ENCODE data around the gene DLG5.

DLG5 gene

DNA sequence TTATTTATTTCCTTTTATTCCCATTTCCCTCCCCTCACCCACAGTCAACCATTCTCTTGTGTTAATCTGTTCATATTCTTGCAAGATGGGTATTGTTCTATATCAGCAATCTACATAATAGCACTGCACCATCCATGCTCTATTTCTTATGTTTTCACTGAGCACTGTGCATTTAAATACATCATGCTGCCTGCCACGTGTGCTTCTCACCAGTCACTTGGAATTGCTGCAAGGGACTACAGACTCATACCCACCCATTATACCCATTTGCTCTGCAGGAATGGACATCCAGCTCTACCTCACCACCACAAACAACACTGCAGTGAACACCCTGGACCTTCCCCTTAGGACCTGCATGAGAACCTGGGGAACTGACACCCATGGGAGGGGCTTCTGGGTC, 20.8 kb downstream of the DLG5 start:
- Histone ChIP-seq H3K4me1 (ENCODE audit: control insufficient read depth, insufficient read depth, low read length, poor library complexity, severe bottlenecking) (no peaks in the 10 kb centered on the region), H3K27ac (ENCODE audit: insufficient read depth, low read length, poor library complexity, severe bottlenecking) (no peak overlapping the region), H3K36me3 (ENCODE audit: control insufficient read depth, insufficient read depth, low read length) (no peaks in the 10 kb centered on the region)

GRCh38 chr10:77905086-77905748, 21.3 kb downstream of the DLG5 start:
- no peak for DNase-seq
- no peaks in the 10 kb centered on the region for H3K9me3 ChIP-seq (ENCODE audit: control insufficient read depth, low read length)
- H3K4me1 ChIP-seq (ENCODE audit: control insufficient read depth, insufficient read depth, low read length, poor library complexity, severe bottlenecking) = no peaks in the 10 kb centered on the region
- H3K4me3 ChIP-seq (ENCODE audit: insufficient read depth, low read depth, low read length, poor library complexity, severe bottlenecking) = no peak overlapping the region
- H3K27me3 ChIP-seq (replicated peaks; ENCODE audit: control insufficient read depth, insufficient read depth, low read length, poor library complexity, severe bottlenecking) = no peaks in the 10 kb centered on the region
- no peaks in the 10 kb centered on the region for H3K36me3 ChIP-seq (ENCODE audit: control insufficient read depth, insufficient read depth, low read length)
- no peak overlapping the region for H3K27ac ChIP-seq (ENCODE audit: insufficient read depth, low read length, poor library complexity, severe bottlenecking)

More for the DNA sequence above, 20.8 kb downstream of the DLG5 start:
- H3K4me3 ChIP-seq (ENCODE audit: insufficient read depth, low read depth, low read length, poor library complexity, severe bottlenecking) = no peak overlapping the region
- no peaks in the 10 kb centered on the region for H3K27me3 ChIP-seq (replicated peaks; ENCODE audit: control insufficient read depth, insufficient read depth, low read length, poor library complexity, severe bottlenecking)
- H3K9me3 ChIP-seq (ENCODE audit: control insufficient read depth, low read length) = no peaks in the 10 kb centered on the region
- DNase-seq = no peak

DNA sequence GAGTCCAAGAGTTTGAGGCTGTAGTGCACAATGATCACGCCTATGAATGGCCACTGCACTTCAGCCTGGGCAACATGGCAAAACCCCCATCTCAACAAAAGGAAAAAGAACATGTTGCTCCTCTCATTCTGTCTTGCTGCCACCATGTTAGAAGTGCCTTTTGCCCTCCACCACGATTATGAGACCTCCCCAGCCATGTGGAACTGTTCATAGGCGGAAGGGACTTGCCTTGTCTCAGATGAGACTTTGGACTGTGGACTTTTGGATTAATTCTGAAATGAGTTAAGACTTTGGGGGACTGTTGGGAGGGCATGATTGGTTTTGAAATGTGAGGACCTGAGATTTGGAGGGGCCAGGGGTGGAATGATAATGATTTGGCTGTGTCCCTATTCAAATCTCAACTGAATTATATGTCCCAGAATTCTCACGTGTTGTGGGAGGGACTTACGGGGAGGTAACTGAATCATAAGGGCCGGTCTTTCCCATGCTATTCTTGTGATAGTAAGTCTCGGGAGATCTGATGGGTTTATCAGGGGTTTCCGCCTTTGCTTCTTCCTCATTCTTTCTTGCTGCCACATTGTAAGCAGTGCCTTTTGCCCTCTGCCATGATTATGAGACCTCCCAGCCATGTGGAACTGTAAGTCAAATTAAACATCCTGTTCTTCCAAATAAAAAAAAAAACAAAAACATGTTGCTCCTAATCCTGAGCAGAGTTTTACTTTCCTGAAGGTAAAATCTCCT, 22.3 kb downstream of the DLG5 start:
- Histone ChIP-seq H3K4me1 (ENCODE audit: control insufficient read depth, insufficient read depth, low read length, poor library complexity, severe bottlenecking) (no peaks in the 10 kb centered on the region), H3K9me3 (ENCODE audit: control insufficient read depth, low read length) (no peaks in the 10 kb centered on the region), H3K27ac (ENCODE audit: insufficient read depth, low read length, poor library complexity, severe bottlenecking) (no peak overlapping the region), H3K27me3 (replicated peaks; ENCODE audit: control insufficient read depth, insufficient read depth, low read length, poor library complexity, severe bottlenecking) (no peaks in the 10 kb centered on the region), H3K36me3 (ENCODE audit: control insufficient read depth, insufficient read depth, low read length) (no peaks in the 10 kb centered on the region), H3K4me3 (ENCODE audit: insufficient read depth, low read depth, low read length, poor library complexity, severe bottlenecking) (no peak overlapping the region)
- no peak for DNase-seq

DNA sequence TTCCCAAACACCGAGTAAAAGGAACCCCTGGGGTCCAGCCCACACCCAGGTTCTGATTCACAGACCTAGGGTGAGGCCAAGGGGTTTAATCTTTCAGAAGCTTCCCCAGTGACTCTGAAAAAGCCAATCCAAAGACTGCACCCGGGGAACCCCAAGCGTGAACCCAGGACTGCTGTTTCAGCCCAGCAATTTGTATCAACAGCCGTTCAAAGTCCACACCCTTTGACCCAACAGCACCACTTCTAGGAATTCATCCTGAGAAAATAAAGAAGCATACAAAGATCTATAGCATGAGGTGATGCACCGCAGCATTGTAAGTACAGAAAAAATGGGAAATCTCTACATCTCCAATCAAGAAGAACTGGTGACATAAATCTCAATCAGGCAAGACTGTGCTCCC, 24.4 kb downstream of the DLG5 start:
- Histone ChIP-seq H3K27ac (ENCODE audit: insufficient read depth, low read length, poor library complexity, severe bottlenecking) (no peak overlapping the region), H3K36me3 (ENCODE audit: control insufficient read depth, insufficient read depth, low read length) (no peaks in the 10 kb centered on the region), H3K4me3 (ENCODE audit: insufficient read depth, low read depth, low read length, poor library complexity, severe bottlenecking) (no peak overlapping the region), H3K9me3 (ENCODE audit: control insufficient read depth, low read length) (no peaks in the 10 kb centered on the region), H3K4me1 (ENCODE audit: control insufficient read depth, insufficient read depth, low read length, poor library complexity, severe bottlenecking) (no peaks in the 10 kb centered on the region), H3K27me3 (replicated peaks; ENCODE audit: control insufficient read depth, insufficient read depth, low read length, poor library complexity, severe bottlenecking) (no peaks in the 10 kb centered on the region)
- no peak for DNase-seq

- DNase-seq = no peak
- Histone ChIP-seq H3K27ac (ENCODE audit: insufficient read depth, low read length, poor library complexity, severe bottlenecking) (no peak overlapping the region), H3K27me3 (replicated peaks; ENCODE audit: control insufficient read depth, insufficient read depth, low read length, poor library complexity, severe bottlenecking) (no peaks in the 10 kb centered on the region), H3K4me1 (ENCODE audit: control insufficient read depth, insufficient read depth, low read length, poor library complexity, severe bottlenecking) (no peaks in the 10 kb centered on the region), H3K4me3 (ENCODE audit: insufficient read depth, low read depth, low read length, poor library complexity, severe bottlenecking) (no peak overlapping the region), H3K36me3 (ENCODE audit: control insufficient read depth, insufficient read depth, low read length) (no peaks in the 10 kb centered on the region), H3K9me3 (ENCODE audit: control insufficient read depth, low read length) (no peaks in the 10 kb centered on the region)
Observed at GRCh38 chr10:77901743-77902142, 24.8 kb downstream of the DLG5 start.

GRCh38 chr10:77899690-77900089, 26.9 kb downstream of the DLG5 start:
- no peaks in the 10 kb centered on the region for H3K4me1 ChIP-seq (ENCODE audit: control insufficient read depth, insufficient read depth, low read length, poor library complexity, severe bottlenecking)
- no peaks in the 10 kb centered on the region for H3K9me3 ChIP-seq (ENCODE audit: control insufficient read depth, low read length)
- DNase-seq = no peak
- no peak overlapping the region for H3K27ac ChIP-seq (ENCODE audit: insufficient read depth, low read length, poor library complexity, severe bottlenecking)
- H3K36me3 ChIP-seq (ENCODE audit: control insufficient read depth, insufficient read depth, low read length) = no peaks in the 10 kb centered on the region
- no peaks in the 10 kb centered on the region for H3K27me3 ChIP-seq (replicated peaks; ENCODE audit: control insufficient read depth, insufficient read depth, low read length, poor library complexity, severe bottlenecking)
- no peak overlapping the region for H3K4me3 ChIP-seq (ENCODE audit: insufficient read depth, low read depth, low read length, poor library complexity, severe bottlenecking)

GRCh38 chr10:77899080-77899477, 27.5 kb downstream of the DLG5 start:
- no peaks in the 10 kb centered on the region for H3K4me1 ChIP-seq (ENCODE audit: control insufficient read depth, insufficient read depth, low read length, poor library complexity, severe bottlenecking)
- H3K4me3 ChIP-seq (ENCODE audit: insufficient read depth, low read depth, low read length, poor library complexity, severe bottlenecking) = no peak overlapping the region
- no peaks in the 10 kb centered on the region for H3K27me3 ChIP-seq (replicated peaks; ENCODE audit: control insufficient read depth, insufficient read depth, low read length, poor library complexity, severe bottlenecking)
- no peaks in the 10 kb centered on the region for H3K9me3 ChIP-seq (ENCODE audit: control insufficient read depth, low read length)
- H3K27ac ChIP-seq (ENCODE audit: insufficient read depth, low read length, poor library complexity, severe bottlenecking) = no peak overlapping the region
- DNase-seq = no peak
- no peaks in the 10 kb centered on the region for H3K36me3 ChIP-seq (ENCODE audit: control insufficient read depth, insufficient read depth, low read length)

DNA sequence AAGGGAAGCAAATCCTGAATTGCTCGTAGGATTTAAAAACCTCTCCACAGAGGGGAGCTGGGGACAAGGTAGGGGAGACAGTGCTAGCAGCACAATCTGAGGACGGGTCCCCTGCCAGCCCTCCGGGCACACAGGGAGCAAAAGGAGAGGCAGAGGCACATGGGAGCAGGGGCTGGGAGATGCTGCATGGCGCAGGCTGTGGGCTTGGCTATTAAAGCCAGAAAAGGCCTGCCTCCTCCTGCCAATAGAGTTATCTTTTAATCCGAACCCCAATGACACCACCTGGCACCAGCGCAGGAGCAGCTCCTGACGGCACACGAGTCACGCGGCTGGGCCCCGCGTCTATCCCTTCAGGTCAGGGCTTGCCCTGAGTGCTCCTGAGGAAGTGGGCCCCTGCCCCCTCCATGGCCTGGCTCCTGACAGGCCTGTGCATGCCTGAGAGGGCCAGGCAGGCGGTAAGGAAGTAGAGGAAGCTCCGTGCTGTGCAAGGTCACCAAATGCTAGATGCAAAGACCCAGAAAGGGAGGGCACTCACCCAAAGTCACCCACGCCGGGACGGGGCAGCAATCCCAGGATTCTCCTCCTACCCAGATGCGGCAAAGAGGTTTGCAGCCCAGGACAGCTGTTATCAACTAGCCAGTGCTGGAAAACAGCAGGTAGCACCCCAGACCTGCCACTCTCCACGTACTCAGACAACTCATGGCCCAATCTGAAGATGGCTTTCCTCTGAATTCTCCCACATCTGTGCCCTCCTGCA, 28.1 kb downstream of the DLG5 start:
- no peak for DNase-seq
- Histone ChIP-seq H3K4me3 (ENCODE audit: insufficient read depth, low read depth, low read length, poor library complexity, severe bottlenecking) (no peak overlapping the region), H3K27ac (ENCODE audit: insufficient read depth, low read length, poor library complexity, severe bottlenecking) (no peak overlapping the region), H3K36me3 (ENCODE audit: control insufficient read depth, insufficient read depth, low read length) (no peaks in the 10 kb centered on the region), H3K27me3 (replicated peaks; ENCODE audit: control insufficient read depth, insufficient read depth, low read length, poor library complexity, severe bottlenecking) (no peaks in the 10 kb centered on the region), H3K4me1 (ENCODE audit: control insufficient read depth, insufficient read depth, low read length, poor library complexity, severe bottlenecking) (no peaks in the 10 kb centered on the region), H3K9me3 (ENCODE audit: control insufficient read depth, low read length) (no peaks in the 10 kb centered on the region)

GRCh38 chr10:77896058-77896457, 30.5 kb downstream of the DLG5 start:
- no peak for DNase-seq
- Histone ChIP-seq H3K4me3 (ENCODE audit: insufficient read depth, low read depth, low read length, poor library complexity, severe bottlenecking) (no peak overlapping the region), H3K4me1 (ENCODE audit: control insufficient read depth, insufficient read depth, low read length, poor library complexity, severe bottlenecking) (no peaks in the 10 kb centered on the region), H3K9me3 (ENCODE audit: control insufficient read depth, low read length) (no peaks in the 10 kb centered on the region), H3K27ac (ENCODE audit: insufficient read depth, low read length, poor library complexity, severe bottlenecking) (no peak overlapping the region), H3K36me3 (ENCODE audit: control insufficient read depth, insufficient read depth, low read length) (no peaks in the 10 kb centered on the region), H3K27me3 (replicated peaks; ENCODE audit: control insufficient read depth, insufficient read depth, low read length, poor library complexity, severe bottlenecking) (no peaks in the 10 kb centered on the region)

DNA sequence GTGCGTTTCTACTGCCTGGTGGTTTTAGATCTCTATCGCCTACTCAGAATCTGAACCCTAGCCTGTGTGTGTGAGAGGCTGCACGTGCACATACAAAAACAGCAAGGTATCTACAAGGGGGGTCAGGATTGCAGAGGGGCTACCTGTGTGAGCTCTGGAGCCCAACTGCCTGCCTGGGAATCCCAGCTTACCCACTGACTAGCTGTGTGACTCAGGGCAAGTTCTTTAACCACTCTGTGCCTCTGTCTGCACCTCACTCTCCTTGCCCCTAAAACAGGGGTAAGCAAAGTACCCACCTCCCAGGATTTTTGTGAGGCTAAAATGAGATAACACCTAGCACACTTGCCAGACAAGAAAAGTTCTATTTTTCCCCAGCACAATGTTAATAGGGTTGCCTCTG, 32.5 kb downstream of the DLG5 start:
- Histone ChIP-seq H3K27ac (ENCODE audit: insufficient read depth, low read length, poor library complexity, severe bottlenecking) (no peak overlapping the region), H3K9me3 (ENCODE audit: control insufficient read depth, low read length) (no peaks in the 10 kb centered on the region), H3K4me3 (ENCODE audit: insufficient read depth, low read depth, low read length, poor library complexity, severe bottlenecking) (no peak overlapping the region), H3K4me1 (ENCODE audit: control insufficient read depth, insufficient read depth, low read length, poor library complexity, severe bottlenecking) (no peaks in the 10 kb centered on the region), H3K36me3 (ENCODE audit: control insufficient read depth, insufficient read depth, low read length) (no peaks in the 10 kb centered on the region), H3K27me3 (replicated peaks; ENCODE audit: control insufficient read depth, insufficient read depth, low read length, poor library complexity, severe bottlenecking) (no peaks in the 10 kb centered on the region)
- DNase-seq = no peak

Data from effector memory CD4-positive, alpha-beta T cell (primary cell).